Measurements from ENCODE around the gene PDXDC1. TPM values are rescaled to one million over a fixed set of nuclear protein-coding genes. Genes with fewer than 3 reads are reported as not detected.
"Not testable (repeated sequence)": the region's sequence is repeated elsewhere in the genome, so short reads cannot be mapped to it uniquely, and the experiment has no call there.

The PDXDC1 gene
- total and polyA plus RNA-seq, 5 donors from 2014 or later = 27.4 to 91.2 (median 29.7) TPM

DNA sequence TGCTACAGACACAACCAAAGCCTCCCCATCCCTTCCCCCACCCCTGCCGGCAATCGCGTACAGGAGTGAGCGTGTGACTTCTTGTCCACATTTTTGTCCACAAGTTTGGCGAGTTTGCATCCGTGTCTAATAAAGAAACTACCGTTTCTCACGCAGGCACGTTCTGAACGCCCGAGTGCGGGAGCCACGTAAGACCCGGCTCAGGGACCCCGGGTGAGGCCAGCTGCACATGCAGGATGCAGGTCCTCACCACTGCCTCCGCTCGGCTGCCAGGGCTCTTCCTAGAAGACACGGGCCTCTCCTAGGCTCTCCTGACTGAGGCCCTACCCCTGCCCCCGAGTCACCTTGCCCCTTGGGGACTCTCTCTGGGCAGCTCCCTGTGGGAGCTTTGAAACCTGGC lies 174.0 kb downstream of the PDXDC1 start:
- not testable (repeated sequence) for H3K4me3 ChIP-seq (ENCODE audit: low read depth, low read length); H3K9me3 Mint-ChIP-seq; H3K36me3 ChIP-seq (ENCODE audit: control insufficient read depth, insufficient read depth, low read length); H3K27me3 Mint-ChIP-seq; H3K27ac ChIP-seq (ENCODE audit: insufficient read depth, low read length, poor library complexity, severe bottlenecking); DNase-seq; H3K4me3 Mint-ChIP-seq; H3K27me3 ChIP-seq (ENCODE audit: control insufficient read depth, insufficient read depth, low read length); H3K4me1 Mint-ChIP-seq; H3K36me3 Mint-ChIP-seq; H3K27ac Mint-ChIP-seq; H3K9me3 ChIP-seq (ENCODE audit: control insufficient read depth in 2 of 2, low read length in 2 of 2); H3K4me1 ChIP-seq (ENCODE audit: control insufficient read depth, insufficient read depth, low read length, poor library complexity, severe bottlenecking); ATAC-seq (ENCODE audit: low read depth in 2 of 2)

DNA sequence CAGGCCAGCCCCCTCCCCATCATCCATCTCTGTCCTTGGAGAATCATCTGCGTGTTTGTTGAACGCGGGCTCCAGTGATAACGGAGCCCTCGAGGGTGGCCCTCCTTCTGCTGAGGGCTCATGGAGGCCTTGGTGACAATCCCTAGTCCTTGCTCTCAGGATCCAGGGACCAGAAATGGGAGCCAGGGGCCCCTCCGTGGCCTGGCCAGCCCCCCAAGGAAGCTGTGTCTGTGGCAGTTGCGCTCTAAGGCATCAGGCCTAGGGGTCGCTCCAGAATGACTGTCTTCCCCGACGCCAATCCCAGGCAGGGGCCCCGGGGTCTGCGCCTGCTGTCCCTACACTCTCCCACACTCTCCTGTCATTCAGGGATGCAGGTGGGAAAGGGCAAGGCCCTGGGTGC lies 174.4 kb downstream of the PDXDC1 start:
- not testable (repeated sequence) for ATAC-seq (ENCODE audit: low read depth in 2 of 2); H3K4me3 Mint-ChIP-seq; H3K27me3 Mint-ChIP-seq; H3K36me3 Mint-ChIP-seq; H3K4me1 ChIP-seq (ENCODE audit: control insufficient read depth, insufficient read depth, low read length, poor library complexity, severe bottlenecking); DNase-seq; H3K36me3 ChIP-seq (ENCODE audit: control insufficient read depth, insufficient read depth, low read length); H3K27ac ChIP-seq (ENCODE audit: insufficient read depth, low read length, poor library complexity, severe bottlenecking); H3K9me3 ChIP-seq (ENCODE audit: control insufficient read depth in 2 of 2, low read length in 2 of 2); H3K27me3 ChIP-seq (ENCODE audit: control insufficient read depth, insufficient read depth, low read length); H3K27ac Mint-ChIP-seq; H3K4me1 Mint-ChIP-seq; H3K4me3 ChIP-seq (ENCODE audit: low read depth, low read length); H3K9me3 Mint-ChIP-seq

DNA sequence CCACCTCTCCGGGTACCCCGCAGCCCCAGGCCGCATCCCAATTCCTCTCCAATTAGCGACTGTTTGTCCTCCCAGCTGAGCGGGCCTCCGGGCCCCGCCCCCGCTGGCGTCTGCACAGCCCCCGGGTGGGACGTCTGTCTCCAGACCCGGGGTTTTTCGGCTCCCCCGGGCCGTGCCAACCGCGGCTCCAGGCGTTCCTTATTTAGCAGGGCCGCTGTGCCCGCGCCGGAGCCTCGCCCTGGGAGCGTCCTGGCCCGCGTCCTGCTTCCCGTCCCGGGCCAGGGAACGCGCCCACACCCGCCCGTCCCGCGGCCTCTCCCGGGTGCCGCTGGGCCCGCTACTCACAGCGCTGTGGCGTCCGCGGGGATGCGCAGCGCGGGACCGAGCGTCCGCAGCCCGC lies 179.2 kb downstream of the PDXDC1 start:
- not testable (repeated sequence) for H3K36me3 ChIP-seq (ENCODE audit: control insufficient read depth, insufficient read depth, low read length); ATAC-seq (ENCODE audit: low read depth in 2 of 2); H3K27me3 ChIP-seq (ENCODE audit: control insufficient read depth, insufficient read depth, low read length); H3K27me3 Mint-ChIP-seq; H3K4me1 Mint-ChIP-seq; H3K36me3 Mint-ChIP-seq; H3K9me3 ChIP-seq (ENCODE audit: control insufficient read depth in 2 of 2, low read length in 2 of 2); H3K27ac Mint-ChIP-seq; H3K4me3 ChIP-seq (ENCODE audit: low read depth, low read length); H3K9me3 Mint-ChIP-seq; H3K4me1 ChIP-seq (ENCODE audit: control insufficient read depth, insufficient read depth, low read length, poor library complexity, severe bottlenecking); H3K27ac ChIP-seq (ENCODE audit: insufficient read depth, low read length, poor library complexity, severe bottlenecking)
- H3K4me3 Mint-ChIP-seq = peak overlapping the region in 2 of 4 donors; percentile 62 to 65
- DNase-seq = peak in 2 of 3 donors; percentile 18 to 26

GRCh38 chr16:15154650-15155562 lies 180.1 kb downstream of the PDXDC1 start:
- Mint-ChIP-seq H3K27ac (peak overlapping the region in 1 of 3 donors; percentile 62), H3K4me3 (peak overlapping the region; percentile 25 to 84 (median 76))
- H3K9me3 Mint-ChIP-seq; H3K9me3 ChIP-seq (ENCODE audit: control insufficient read depth in 2 of 2, low read length in 2 of 2); H3K36me3 ChIP-seq (ENCODE audit: control insufficient read depth, insufficient read depth, low read length); H3K4me1 Mint-ChIP-seq; H3K4me3 ChIP-seq (ENCODE audit: low read depth, low read length); H3K27me3 Mint-ChIP-seq; H3K4me1 ChIP-seq (ENCODE audit: control insufficient read depth, insufficient read depth, low read length, poor library complexity, severe bottlenecking); H3K27me3 ChIP-seq (ENCODE audit: control insufficient read depth, insufficient read depth, low read length); H3K27ac ChIP-seq (ENCODE audit: insufficient read depth, low read length, poor library complexity, severe bottlenecking); H3K36me3 Mint-ChIP-seq: not testable (repeated sequence)
- ATAC-seq (ENCODE audit: low read depth in 2 of 2) (peak; percentile 91 to 94), DNase-seq (peak; percentile 70 to 89 (median 89))

- not testable (repeated sequence) for H3K27me3 Mint-ChIP-seq; H3K4me3 ChIP-seq (ENCODE audit: low read depth, low read length); H3K27me3 ChIP-seq (ENCODE audit: control insufficient read depth, insufficient read depth, low read length); H3K4me3 Mint-ChIP-seq; DNase-seq; H3K27ac ChIP-seq (ENCODE audit: insufficient read depth, low read length, poor library complexity, severe bottlenecking); H3K4me1 Mint-ChIP-seq; H3K36me3 Mint-ChIP-seq; H3K9me3 Mint-ChIP-seq; H3K4me1 ChIP-seq (ENCODE audit: control insufficient read depth, insufficient read depth, low read length, poor library complexity, severe bottlenecking); ATAC-seq (ENCODE audit: low read depth in 2 of 2); H3K9me3 ChIP-seq (ENCODE audit: control insufficient read depth in 2 of 2, low read length in 2 of 2); H3K36me3 ChIP-seq (ENCODE audit: control insufficient read depth, insufficient read depth, low read length)
- peak overlapping the region in 1 of 3 donors; percentile 41 for H3K27ac Mint-ChIP-seq
Measured at GRCh38 chr16:15157644-15158043, 182.8 kb downstream of the PDXDC1 start.

- H3K4me3 ChIP-seq (ENCODE audit: low read depth, low read length); DNase-seq; H3K9me3 ChIP-seq (ENCODE audit: control insufficient read depth in 2 of 2, low read length in 2 of 2); H3K36me3 ChIP-seq (ENCODE audit: control insufficient read depth, insufficient read depth, low read length); H3K4me3 Mint-ChIP-seq; H3K27ac Mint-ChIP-seq; H3K27me3 Mint-ChIP-seq; H3K27ac ChIP-seq (ENCODE audit: insufficient read depth, low read length, poor library complexity, severe bottlenecking); H3K4me1 ChIP-seq (ENCODE audit: control insufficient read depth, insufficient read depth, low read length, poor library complexity, severe bottlenecking); H3K27me3 ChIP-seq (ENCODE audit: control insufficient read depth, insufficient read depth, low read length); ATAC-seq (ENCODE audit: low read depth in 2 of 2); H3K4me1 Mint-ChIP-seq; H3K36me3 Mint-ChIP-seq; H3K9me3 Mint-ChIP-seq: not testable (repeated sequence)
Measured at GRCh38 chr16:15159671-15160070, 184.8 kb downstream of the PDXDC1 start.

DNA sequence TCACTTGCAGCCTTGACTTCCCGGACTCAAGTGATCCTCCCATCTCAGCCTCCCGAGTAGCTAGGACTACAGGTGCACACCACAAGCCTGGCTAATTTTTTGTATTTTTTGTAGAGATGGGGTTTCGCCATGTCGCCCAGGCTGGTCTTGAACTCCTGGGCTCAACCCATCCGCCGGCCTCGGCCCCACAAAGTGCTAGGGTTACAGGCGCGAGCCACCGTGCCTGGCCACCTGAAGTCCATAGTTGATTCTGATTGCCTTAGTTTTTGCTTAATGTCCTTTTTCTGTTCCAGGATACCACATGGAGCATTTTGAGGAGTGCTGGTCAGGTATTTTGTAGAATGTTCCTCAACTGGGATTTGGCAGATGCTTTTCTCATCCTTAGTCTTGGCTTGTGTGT lies 185.7 kb downstream of the PDXDC1 start:
- not testable (repeated sequence) for H3K27me3 ChIP-seq (ENCODE audit: control insufficient read depth, insufficient read depth, low read length); ATAC-seq (ENCODE audit: low read depth in 2 of 2); H3K9me3 ChIP-seq (ENCODE audit: control insufficient read depth in 2 of 2, low read length in 2 of 2); H3K27me3 Mint-ChIP-seq; H3K36me3 ChIP-seq (ENCODE audit: control insufficient read depth, insufficient read depth, low read length); H3K9me3 Mint-ChIP-seq; H3K36me3 Mint-ChIP-seq; H3K4me1 Mint-ChIP-seq; H3K27ac ChIP-seq (ENCODE audit: insufficient read depth, low read length, poor library complexity, severe bottlenecking); H3K4me3 ChIP-seq (ENCODE audit: low read depth, low read length); H3K27ac Mint-ChIP-seq; H3K4me3 Mint-ChIP-seq; H3K4me1 ChIP-seq (ENCODE audit: control insufficient read depth, insufficient read depth, low read length, poor library complexity, severe bottlenecking); DNase-seq

- H3K4me3 ChIP-seq (ENCODE audit: low read depth, low read length); ATAC-seq (ENCODE audit: low read depth in 2 of 2): not testable (repeated sequence)
Measured at GRCh38 chr16:15163055-15163454, 188.2 kb downstream of the PDXDC1 start.

More at GRCh38 chr16:15163055-15163454, 188.2 kb downstream of the PDXDC1 start:
- not testable (repeated sequence) for DNase-seq; H3K27me3 ChIP-seq (ENCODE audit: control insufficient read depth, insufficient read depth, low read length); H3K4me1 Mint-ChIP-seq; H3K36me3 ChIP-seq (ENCODE audit: control insufficient read depth, insufficient read depth, low read length); H3K27ac Mint-ChIP-seq; H3K36me3 Mint-ChIP-seq; H3K9me3 Mint-ChIP-seq; H3K27ac ChIP-seq (ENCODE audit: insufficient read depth, low read length, poor library complexity, severe bottlenecking); H3K4me1 ChIP-seq (ENCODE audit: control insufficient read depth, insufficient read depth, low read length, poor library complexity, severe bottlenecking); H3K4me3 Mint-ChIP-seq; H3K9me3 ChIP-seq (ENCODE audit: control insufficient read depth in 2 of 2, low read length in 2 of 2); H3K27me3 Mint-ChIP-seq
